Suppressor macrophage treated with lipopolysaccharide for 1 hour (primary cell): Measurements from ENCODE around the gene TSPAN32.

Experiments
- DNase-seq, 3 donors: peaks; one replicate each; pipeline ENCODE4 v3.0.0-alpha.2; 2020 to 2022

Gene TSPAN32

GRCh38 chr11:2304506-2305139 is 2.8 kb downstream of the TSPAN32 start:
- no peak for DNase-seq

- peak; percentile 85 to 95 (median 89) for DNase-seq
Observed at GRCh38 chr11:2305140-2305778, 3.4 kb downstream of the TSPAN32 start.

GRCh38 chr11:2305788-2306451 is 4.1 kb downstream of the TSPAN32 start:
- no peak for DNase-seq

- no peak for DNase-seq
Observed at GRCh38 chr11:2306452-2306823, 4.6 kb downstream of the TSPAN32 start.

GRCh38 chr11:2306877-2307500 is 5.2 kb downstream of the TSPAN32 start:
- no peak for DNase-seq

GRCh38 chr11:2307501-2308331 is 5.9 kb downstream of the TSPAN32 start:
- DNase-seq = no peak

GRCh38 chr11:2308713-2309112 is 6.9 kb downstream of the TSPAN32 start:
- DNase-seq = no peak

GRCh38 chr11:2309251-2310072 is 7.6 kb downstream of the TSPAN32 start:
- DNase-seq = no peak

GRCh38 chr11:2310073-2310785 is 8.4 kb downstream of the TSPAN32 start:
- no peak for DNase-seq

GRCh38 chr11:2310786-2311352 is 9.1 kb downstream of the TSPAN32 start:
- DNase-seq = no peak

GRCh38 chr11:2311353-2312133 is 9.7 kb downstream of the TSPAN32 start:
- no peak for DNase-seq

GRCh38 chr11:2312232-2313042 is 10.6 kb downstream of the TSPAN32 start:
- peak; percentile 30 to 40 (median 40) for DNase-seq

GRCh38 chr11:2313051-2313951 is 11.5 kb downstream of the TSPAN32 start:
- DNase-seq = no peak

GRCh38 chr11:2314136-2314524 is 12.3 kb downstream of the TSPAN32 start:
- no peak for DNase-seq

GRCh38 chr11:2314525-2315394 is 12.9 kb downstream of the TSPAN32 start:
- no peak for DNase-seq

- no peak for DNase-seq
Observed at GRCh38 chr11:2315395-2316168, 13.8 kb downstream of the TSPAN32 start.
